MM.1S (cell line): Measurements from ENCODE around the gene STS.

Experiments used
- CTCF ChIP-seq: fragments of 300-600 bp; sonication (generic); IDR thresholded peaks from 2 replicates; pipeline ENCODE4 v1.5.1; 2016; ENCODE audit warnings: antibody characterized with exemption, low read length, mixed read lengths
- EZH2 ChIP-seq: fragments of 300-600 bp; sonication (generic); optimal IDR thresholded peaks from 2 replicates; pipeline ENCODE3; 2017; ENCODE audit warnings: low read depth, mild to moderate bottlenecking, antibody characterized with exemption, low read length, mixed read lengths
- EZH2phosphoT487 ChIP-seq: fragments of 300-600 bp; sonication (generic); IDR thresholded peaks from 2 replicates; pipeline ENCODE4 v1.6.1; 2018; ENCODE audit warnings: antibody characterized with exemption, low read length

DNA sequence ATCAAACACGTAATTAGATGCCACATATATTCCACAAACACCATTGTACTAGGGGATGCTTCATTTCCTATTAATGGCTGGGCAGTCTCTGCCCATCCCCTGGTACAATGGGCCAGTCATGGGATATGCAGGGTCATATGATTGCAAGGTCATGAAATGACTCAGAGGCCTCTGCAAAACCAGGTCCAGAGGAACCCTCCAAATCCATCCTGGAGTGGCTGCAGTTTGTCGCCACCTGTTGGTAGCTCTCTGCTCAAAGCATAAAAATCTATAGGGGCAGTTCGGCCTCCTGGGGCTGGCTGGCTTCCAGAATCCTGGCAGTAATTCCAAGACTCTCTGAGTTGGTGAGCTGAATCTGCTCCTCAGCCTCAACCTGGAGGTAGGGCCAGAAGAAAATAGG, 23.4 kb downstream of the STS start:
- TF ChIP-seq CTCF (peak; percentile 26; the same call in 1 of the 2 replicates), EZH2 (no peak), EZH2phosphoT487 (no peak)
